Mesangial cell (primary cell): ENCODE results near the gene RNF112. TPM values are rescaled to one million over a fixed set of nuclear protein-coding genes. Genes with fewer than 3 reads are reported as not detected.

Experiments used
- total RNA-seq: library from RNA; depleted of rRNA; stranded (reverse); fragments of >200 nt; gene quantifications from 2 replicates; pipeline ENCODE4 v1.2.3, GENCODE V29; 2015

Gene RNF112
- under 0.01 and 0.13 TPM in 2 replicates for total RNA-seq

GRCh38 chr17:19410875-19411620, at the start of gene RNF112:
TSS of gene RNF112 (plus strand) at chr17:19411232. CDS start at chr17:19411409, 177 bp downstream.

GRCh38 chr17:19362277-19363113, 48.5 kb upstream of the RNF112 start, which contains the start of gene B9D1:
TSS of gene B9D1 (minus strand) at chr17:19362723. CDS start at chr17:19362569, 154 bp downstream.

GRCh38 chr17:19378416-19379360, 32.3 kb upstream of the RNF112 start, which contains the start of gene MAPK7:
TSS of gene MAPK7 (plus strand) at chr17:19378498. CDS start at chr17:19378901, 403 bp downstream.

GRCh38 chr17:19386974-19387920, 23.8 kb upstream of the RNF112 start, which contains the start of gene MFAP4:
TSS of gene MFAP4 (minus strand) at chr17:19387190. CDS start at chr17:19387155, 35 bp downstream.

Other genes starting within 250 kb of the RNF112 start
- gene EPN2, start 173.9 kb upstream of the RNF112 start, total RNA-seq: 16.9 and 26.9 TPM in 2 replicates
- gene B9D1, start 48.5 kb upstream of the RNF112 start, total RNA-seq: 28.2 and 43.4 TPM in 2 replicates
- 12.7 and 17.1 TPM in 2 replicates for gene MAPK7, start 32.7 kb upstream of the RNF112 start, total RNA-seq
- gene MFAP4, start 24.0 kb upstream of the RNF112 start, total RNA-seq: 0.33 and 17.1 TPM in 2 replicates
- 0.33 and 3.7 TPM in 2 replicates for gene SLC47A1, start 122.6 kb downstream of the RNF112 start, total RNA-seq
- 24.1 and 36.7 TPM in 2 replicates for gene ALDH3A2, start 237.5 kb downstream of the RNF112 start, total RNA-seq